GM18861 (cell line): ENCODE data around the gene FSTL5.
"Not testable (repeated sequence)": the region's sequence is repeated elsewhere in the genome, so short reads cannot be mapped to it uniquely, and the experiment has no call there.

Source experiments
- ATAC-seq: cut with Tn5 transposase; IDR thresholded peaks from one replicate; pipeline ENCODE4 v1.9.1; 2021; ENCODE audit not compliant: unreplicated experiment

Gene FSTL5

GRCh38 chr4:162163892-162164759, at the start of gene FSTL5:
TSS of gene FSTL5 (minus strand) at chr4:162164000. CDS start at chr4:162111396, 52,604 bp downstream.
- ATAC-seq: peak; percentile 92

GRCh38 chr4:162209706-162210105, 45.9 kb upstream of the FSTL5 start:
- no peak for ATAC-seq

- not testable (repeated sequence) for ATAC-seq
Measured at GRCh38 chr4:162203478-162203877, 39.7 kb upstream of the FSTL5 start.

- ATAC-seq: no peak
Measured at GRCh38 chr4:162201673-162202072, 37.9 kb upstream of the FSTL5 start.

- ATAC-seq: no peak
Measured at GRCh38 chr4:162170509-162170908, 6.7 kb upstream of the FSTL5 start.

GRCh38 chr4:162164906-162165510, 1.2 kb upstream of the FSTL5 start:
- ATAC-seq: no peak

GRCh38 chr4:162162672-162163071, 1.1 kb downstream of the FSTL5 start:
- no peak for ATAC-seq

- ATAC-seq: no peak
Measured at GRCh38 chr4:162157241-162157640, 6.6 kb downstream of the FSTL5 start.

GRCh38 chr4:162154862-162155540, 8.8 kb downstream of the FSTL5 start:
- ATAC-seq: no peak

GRCh38 chr4:162151850-162152249, 11.9 kb downstream of the FSTL5 start:
- ATAC-seq: no peak

GRCh38 chr4:162151386-162151785, 12.4 kb downstream of the FSTL5 start:
- ATAC-seq: no peak

- ATAC-seq: no peak
Measured at GRCh38 chr4:162149644-162150043, 14.2 kb downstream of the FSTL5 start.

GRCh38 chr4:162140051-162140683, 23.6 kb downstream of the FSTL5 start:
- ATAC-seq: no peak

- no peak for ATAC-seq
Measured at GRCh38 chr4:162139412-162139811, 24.4 kb downstream of the FSTL5 start.

- no peak for ATAC-seq
Measured at GRCh38 chr4:162131256-162131655, 32.5 kb downstream of the FSTL5 start.

- no peak for ATAC-seq
Measured at GRCh38 chr4:162126729-162127128, 37.1 kb downstream of the FSTL5 start.

- ATAC-seq: no peak
Measured at GRCh38 chr4:162117051-162117450, 46.7 kb downstream of the FSTL5 start.

GRCh38 chr4:162116095-162116779, 47.6 kb downstream of the FSTL5 start:
- no peak for ATAC-seq

- no peak for ATAC-seq
Measured at GRCh38 chr4:162115333-162115732, 48.5 kb downstream of the FSTL5 start.

GRCh38 chr4:162111078-162111477, 52.7 kb downstream of the FSTL5 start:
- ATAC-seq: no peak
